Measurements from ENCODE around the gene LARP4B. TPM values are rescaled to one million over a fixed set of nuclear protein-coding genes. Genes with fewer than 3 reads are reported as not detected.

Gene LARP4B
- total RNA-seq, 1 donor from 2014 or later, result 64.2 TPM

DNA sequence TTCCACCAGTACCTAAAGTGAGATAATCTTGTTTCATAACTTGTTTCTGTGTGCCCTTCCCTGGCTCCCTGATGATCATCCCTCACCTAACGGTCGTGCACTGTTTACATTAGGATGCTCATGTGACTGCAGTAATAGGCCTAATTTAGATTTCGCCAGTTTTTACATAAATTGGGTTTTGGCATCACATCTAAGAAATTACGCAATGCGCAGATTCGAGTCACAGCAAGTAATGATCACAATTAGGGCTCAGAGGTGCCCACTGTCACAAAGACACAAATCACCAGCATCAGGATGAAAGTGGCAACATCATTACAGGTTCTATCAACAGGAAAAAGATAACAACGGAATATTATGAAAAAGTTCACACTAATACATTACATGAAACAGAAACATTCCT, 94.7 kb downstream of the LARP4B start:
- no peak for DNase-seq
- Histone ChIP-seq H3K4me3 (no peak overlapping the region), H3K27ac (replicated peaks) (no peak overlapping the region), H3K9me3 (replicated peaks) (no peaks in the 10 kb centered on the region), H3K27me3 (ENCODE audit: low read depth) (no peaks in the 10 kb centered on the region), H3K36me3 (peaks cover 77% of the 10 kb centered on the region), H3K4me1 (peaks cover 5% of the 10 kb centered on the region)
- intact Hi-C loops (cut with micrococcal nuclease), result no loop called here
- TF ChIP-seq, protein P1, sequence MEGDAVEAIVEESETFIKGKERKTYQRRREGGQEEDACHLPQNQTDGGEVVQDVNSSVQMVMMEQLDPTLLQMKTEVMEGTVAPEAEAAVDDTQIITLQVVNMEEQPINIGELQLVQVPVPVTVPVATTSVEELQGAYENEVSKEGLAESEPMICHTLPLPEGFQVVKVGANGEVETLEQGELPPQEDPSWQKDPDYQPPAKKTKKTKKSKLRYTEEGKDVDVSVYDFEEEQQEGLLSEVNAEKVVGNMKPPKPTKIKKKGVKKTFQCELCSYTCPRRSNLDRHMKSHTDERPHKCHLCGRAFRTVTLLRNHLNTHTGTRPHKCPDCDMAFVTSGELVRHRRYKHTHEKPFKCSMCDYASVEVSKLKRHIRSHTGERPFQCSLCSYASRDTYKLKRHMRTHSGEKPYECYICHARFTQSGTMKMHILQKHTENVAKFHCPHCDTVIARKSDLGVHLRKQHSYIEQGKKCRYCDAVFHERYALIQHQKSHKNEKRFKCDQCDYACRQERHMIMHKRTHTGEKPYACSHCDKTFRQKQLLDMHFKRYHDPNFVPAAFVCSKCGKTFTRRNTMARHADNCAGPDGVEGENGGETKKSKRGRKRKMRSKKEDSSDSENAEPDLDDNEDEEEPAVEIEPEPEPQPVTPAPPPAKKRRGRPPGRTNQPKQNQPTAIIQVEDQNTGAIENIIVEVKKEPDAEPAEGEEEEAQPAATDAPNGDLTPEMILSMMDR (IDR thresholded peaks at IDR 0.05; ENCODE audit: borderline replicate concordance), result no peak

DNA sequence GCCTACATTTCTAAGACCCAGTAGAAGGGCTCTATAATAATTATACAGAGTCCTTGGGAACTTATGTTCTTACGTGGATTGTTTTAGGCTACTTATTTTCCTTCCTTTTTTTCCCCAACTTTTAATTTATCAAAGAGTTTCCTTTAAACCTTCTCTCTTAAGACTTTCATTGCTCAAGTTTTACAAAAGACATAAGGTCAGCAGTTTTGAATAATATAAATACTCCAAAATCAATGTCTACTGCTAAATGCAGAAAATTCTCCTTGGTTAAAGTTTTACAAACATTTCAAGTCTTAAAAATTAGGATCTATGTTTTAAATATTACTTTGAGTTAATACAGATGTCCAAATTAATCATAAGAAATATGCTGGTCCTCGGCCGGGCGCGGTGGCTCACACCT, 97.0 kb downstream of the LARP4B start:
- TF ChIP-seq, protein P1 (IDR thresholded peaks at IDR 0.05; ENCODE audit: borderline replicate concordance), result no peak
- DNase-seq, result no peak
- H3K27me3 ChIP-seq (ENCODE audit: low read depth), result no peaks in the 10 kb centered on the region
- no peak overlapping the region for H3K4me3 ChIP-seq
- intact Hi-C loops (cut with micrococcal nuclease), result no loop called here
- H3K36me3 ChIP-seq, result peaks cover 71% of the 10 kb centered on the region
- no peaks in the 10 kb centered on the region for H3K9me3 ChIP-seq (replicated peaks)
- no peak overlapping the region for H3K27ac ChIP-seq (replicated peaks)
- peaks cover 5% of the 10 kb centered on the region for H3K4me1 ChIP-seq

DNA sequence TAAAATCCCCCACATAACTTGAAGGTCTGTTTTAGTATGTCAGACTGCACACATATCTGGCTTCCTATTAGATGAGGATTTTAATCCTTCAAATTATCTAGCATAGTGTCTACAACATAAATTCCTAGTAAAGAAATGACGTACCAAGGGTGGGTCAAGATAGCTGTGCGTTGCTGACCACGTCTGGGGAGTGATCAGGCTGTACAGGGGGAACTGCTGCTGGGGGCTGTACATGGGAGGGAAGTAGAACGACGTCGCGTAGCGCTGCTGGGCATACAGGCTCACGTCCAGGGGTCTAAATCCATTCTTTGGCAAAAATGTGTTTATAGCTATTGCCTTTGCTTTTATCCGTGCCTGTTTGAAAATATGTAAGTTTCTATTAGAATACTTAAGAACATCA, 102.3 kb downstream of the LARP4B start:
- peaks cover 81% of the 10 kb centered on the region for H3K36me3 ChIP-seq
- intact Hi-C loops (cut with micrococcal nuclease), result no loop called here

DNA sequence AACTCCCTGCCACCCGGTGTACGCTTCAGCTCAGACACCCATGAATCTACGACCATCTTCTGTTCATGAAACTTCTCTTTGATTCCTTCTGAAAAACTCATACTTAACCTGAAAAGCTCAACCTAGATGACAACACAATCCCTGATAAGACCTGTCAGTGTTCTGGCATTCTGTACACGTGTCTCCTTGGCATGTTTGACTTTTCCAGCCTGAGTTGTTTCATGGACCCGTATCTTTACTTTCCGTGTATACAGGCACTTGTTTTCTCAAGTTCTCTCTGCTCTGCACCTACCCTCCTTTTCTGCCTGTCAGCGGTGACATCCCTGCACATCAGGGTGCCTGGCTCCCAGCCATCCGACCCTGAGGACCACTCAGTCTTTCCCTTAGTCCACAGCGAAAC, 103.3 kb downstream of the LARP4B start:
- Histone ChIP-seq H3K4me1 (no peaks in the 10 kb centered on the region), H3K27ac (replicated peaks) (no peak overlapping the region), H3K27me3 (ENCODE audit: low read depth) (no peaks in the 10 kb centered on the region), H3K9me3 (replicated peaks) (no peaks in the 10 kb centered on the region), H3K4me3 (no peak overlapping the region), H3K36me3 (peaks cover 82% of the 10 kb centered on the region)
- TF ChIP-seq, protein P1 (IDR thresholded peaks at IDR 0.05; ENCODE audit: borderline replicate concordance), result no peak
- no peak for DNase-seq
- intact Hi-C loops (cut with micrococcal nuclease), result no loop called here

More for the DNA sequence above, 102.3 kb downstream of the LARP4B start:
- Histone ChIP-seq H3K9me3 (replicated peaks) (no peaks in the 10 kb centered on the region), H3K4me1 (no peaks in the 10 kb centered on the region), H3K27me3 (ENCODE audit: low read depth) (no peaks in the 10 kb centered on the region), H3K4me3 (no peak overlapping the region), H3K27ac (replicated peaks) (no peak overlapping the region)
- TF ChIP-seq, protein P1 (IDR thresholded peaks at IDR 0.05; ENCODE audit: borderline replicate concordance), result no peak
- DNase-seq, result no peak

DNA sequence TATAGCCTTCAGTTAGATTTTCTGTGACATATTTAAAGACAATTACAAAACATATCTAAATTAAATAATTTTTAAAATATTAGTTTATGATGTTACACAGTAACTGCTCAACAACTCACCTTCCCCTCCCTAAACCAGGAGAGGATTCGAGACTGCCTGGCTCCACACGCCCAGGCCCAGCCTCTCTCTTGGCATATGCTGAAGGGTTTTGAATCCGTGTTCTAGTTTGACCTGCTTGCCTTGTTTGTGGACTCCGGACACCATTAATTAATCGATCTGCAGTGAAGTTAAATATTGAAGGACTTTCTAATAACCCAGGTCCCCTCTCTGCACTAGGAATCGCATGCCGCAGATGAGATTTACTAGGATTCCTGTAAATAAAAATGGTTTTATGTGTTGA, 106.6 kb downstream of the LARP4B start:
- H3K27ac ChIP-seq (replicated peaks), result no peak overlapping the region
- H3K4me3 ChIP-seq, result no peak overlapping the region
- H3K9me3 ChIP-seq (replicated peaks), result no peaks in the 10 kb centered on the region
- H3K36me3 ChIP-seq, result peaks cover 90% of the 10 kb centered on the region
- H3K4me1 ChIP-seq, result no peaks in the 10 kb centered on the region
- intact Hi-C loops (cut with micrococcal nuclease), result no loop called here
- H3K27me3 ChIP-seq (ENCODE audit: low read depth), result no peaks in the 10 kb centered on the region
- TF ChIP-seq, protein P1 (IDR thresholded peaks at IDR 0.05; ENCODE audit: borderline replicate concordance), result no peak
- DNase-seq, result no peak

DNA sequence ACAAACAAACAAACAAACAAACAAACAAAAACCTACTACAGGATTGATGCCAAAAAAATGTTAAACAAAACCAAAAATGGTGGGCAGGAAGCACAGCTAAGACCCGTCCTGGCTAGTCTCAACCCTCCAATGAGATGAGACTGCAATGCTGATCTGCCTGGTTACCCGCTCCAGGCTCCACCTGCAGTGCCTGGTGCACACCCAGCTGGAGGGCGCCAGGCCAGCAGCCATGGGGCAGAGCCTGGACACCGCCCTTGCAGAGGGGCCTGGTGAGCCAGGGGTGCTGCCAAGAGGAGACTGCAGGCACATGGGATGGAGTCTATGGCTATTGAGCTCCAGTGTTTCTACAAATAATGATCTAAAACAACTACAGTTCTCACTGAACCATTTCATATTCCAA, 107.0 kb downstream of the LARP4B start:
- intact Hi-C loops (cut with micrococcal nuclease), result no loop called here

More for the DNA sequence above, 107.0 kb downstream of the LARP4B start:
- H3K4me1 ChIP-seq, result peaks cover 3% of the 10 kb centered on the region
- no peaks in the 10 kb centered on the region for H3K27me3 ChIP-seq (ENCODE audit: low read depth)
- TF ChIP-seq, protein P1 (IDR thresholded peaks at IDR 0.05; ENCODE audit: borderline replicate concordance), result no peak
- no peaks in the 10 kb centered on the region for H3K9me3 ChIP-seq (replicated peaks)
- no peak overlapping the region for H3K27ac ChIP-seq (replicated peaks)
- H3K4me3 ChIP-seq, result no peak overlapping the region
- DNase-seq, result no peak
- H3K36me3 ChIP-seq, result peaks cover 91% of the 10 kb centered on the region
